Left colon (tissue), 2 donors: ENCODE measurements around the gene CACNA1E. TPM values are rescaled to one million over a fixed set of nuclear protein-coding genes. Genes with fewer than 3 reads are reported as not detected.

Experiments used
- ATAC-seq: fragments of 200-7000 bp; cut with Tn5 transposase; one replicate; pipeline ENCODE4 v1.9.1; 2020; ENCODE audit warnings: mild to moderate bottlenecking, moderate library complexity
- DNase-seq, 2 donors: peaks; one replicate each; pipeline ENCODE4 v3.0.0-alpha.2; 2020
- intact Hi-C, 2 donors: fragments of 100-400 bp; cut with DNase I in 1 of 2; cut with micrococcal nuclease in 1 of 2; formaldehyde crosslinking; loops; one replicate each; pipeline versions ENCODE4 v1.11.2 to v1.14.0; 2022; cut with DNase I, micrococcal nuclease
- long read RNA-seq: library from polyadenylated mRNA; unstranded; transcript quantifications from one replicate; pipeline ENCODE4 v2.0.0, GENCODE V29; 2021
- total RNA-seq, 2 donors: library from RNA; stranded (reverse); fragmentation: NEBNext Ultra II Directional; extraction: Animal tissue kit (Norgen Biotek cat#: 25700); gene quantifications; one replicate each; pipeline ENCODE4 v1.2.1, GENCODE V29; 2021
- donor health status: DM: no; HTN: no; CAD: no.
- donor health status: DM: yes; HTN: yes; CAD: no.

Gene CACNA1E
- total RNA-seq = under 1 TPM; 0.18 to 0.25 TPM
- long read RNA-seq = 0 reads

DNA sequence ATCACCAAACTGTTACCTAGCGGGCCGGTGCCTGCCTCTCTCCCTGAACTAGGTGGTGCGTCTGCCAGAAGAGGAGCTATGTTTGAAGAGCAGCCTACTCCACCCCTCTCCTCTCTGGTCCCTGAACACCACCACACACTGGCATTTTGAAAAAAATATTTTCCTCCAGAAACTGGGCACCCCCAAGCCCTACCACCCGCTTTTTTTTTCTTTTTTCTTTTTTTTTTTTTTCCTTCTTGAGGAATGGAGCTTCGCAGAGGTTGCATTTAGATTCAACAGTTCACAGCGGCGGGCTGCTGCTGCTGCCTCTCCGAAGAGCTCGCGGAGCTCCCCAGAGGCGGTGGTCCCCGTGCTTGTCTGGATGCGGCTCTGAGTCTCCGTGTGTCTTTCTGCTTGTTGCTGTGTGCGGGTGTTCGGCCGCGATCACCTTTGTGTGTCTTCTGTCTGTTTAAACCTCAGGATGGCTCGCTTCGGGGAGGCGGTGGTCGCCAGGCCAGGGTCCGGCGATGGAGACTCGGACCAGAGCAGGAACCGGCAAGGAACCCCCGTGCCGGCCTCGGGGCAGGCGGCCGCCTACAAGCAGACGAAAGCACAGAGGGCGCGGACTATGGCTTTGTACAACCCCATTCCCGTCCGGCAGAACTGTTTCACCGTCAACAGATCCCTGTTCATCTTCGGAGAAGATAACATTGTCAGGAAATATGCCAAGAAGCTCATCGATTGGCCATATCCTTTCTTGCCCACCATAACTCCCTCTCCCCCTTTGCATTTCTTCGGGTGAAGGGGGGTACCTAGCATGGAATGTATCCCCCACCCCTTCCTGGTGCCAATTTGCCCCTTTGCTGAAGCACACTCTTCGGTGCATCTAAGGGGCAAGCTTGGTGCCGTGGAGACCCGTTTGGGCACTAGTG is at the start of gene CACNA1E:
Gene CACNA1E (plus strand): TSS at position 233 of the 911 bp plus-strand sequence. CDS start 228 bp downstream, at position 461.
- intact Hi-C loops = no loop called here
- DNase-seq = no peak
- no peak for ATAC-seq

DNA sequence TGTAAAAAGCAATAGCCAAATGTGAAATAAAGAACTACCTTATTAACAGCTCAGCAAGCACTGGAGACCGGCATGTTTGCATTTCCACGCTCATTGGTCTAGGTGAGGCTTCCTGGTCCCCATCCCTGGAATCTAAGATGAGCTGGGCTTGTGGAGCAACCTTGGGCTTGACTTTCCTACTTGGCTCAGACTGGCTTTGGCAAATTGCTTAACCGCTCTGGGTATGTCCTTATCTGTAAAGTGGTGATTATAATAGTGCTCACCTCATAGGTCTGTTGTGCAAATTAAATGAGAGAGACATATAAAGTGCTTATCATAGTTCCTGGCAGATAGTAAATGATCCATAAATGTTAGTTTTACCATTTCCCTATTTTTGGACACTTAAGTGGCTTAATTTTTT is 49.4 kb upstream of the CACNA1E start:
- ATAC-seq = no peak
- no peak for DNase-seq
- intact Hi-C loops = no loop called here

GRCh38 chr1:181438013-181438412 is 45.3 kb upstream of the CACNA1E start:
- intact Hi-C loops = no loop called here
- no peak for ATAC-seq
- no peak for DNase-seq

GRCh38 chr1:181440510-181440909 is 42.8 kb upstream of the CACNA1E start:
- DNase-seq (no peak), ATAC-seq (no peak)
- intact Hi-C loops = no loop called here

- intact Hi-C loops = no loop called here
- DNase-seq (no peak), ATAC-seq (peak; percentile 14)
Measured at GRCh38 chr1:181442181-181442525, 41.2 kb upstream of the CACNA1E start.

DNA sequence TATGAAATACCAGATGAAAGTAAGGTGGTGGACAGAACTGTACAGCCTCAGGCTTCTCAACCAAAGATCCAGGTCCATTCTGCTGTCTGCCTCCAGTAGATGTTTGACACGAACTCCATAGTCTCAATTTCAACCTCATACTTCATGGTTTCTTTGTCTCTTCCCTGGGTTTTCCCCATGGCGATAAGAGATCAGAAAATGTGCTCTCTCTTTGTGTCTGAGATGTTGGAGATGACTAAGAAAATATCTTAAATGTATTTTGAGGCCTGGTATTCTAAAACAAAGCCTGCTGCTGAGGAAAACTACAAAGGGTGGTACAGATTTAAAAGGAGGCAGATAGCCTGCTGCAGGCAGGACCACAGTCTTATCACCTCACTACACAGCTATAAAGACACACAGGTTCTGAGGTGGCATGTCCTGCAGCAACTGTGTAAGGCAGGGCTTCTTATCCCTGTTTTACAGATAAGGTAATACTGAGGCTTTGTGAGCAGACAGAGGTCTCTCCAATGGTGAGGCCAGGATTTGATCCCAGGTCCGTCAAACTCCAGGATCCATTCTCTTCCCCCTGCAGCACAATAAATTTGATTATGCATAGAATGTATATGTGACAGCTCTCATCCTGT is 40.0 kb upstream of the CACNA1E start:
- intact Hi-C loops = no loop called here
- DNase-seq = no peak
- no peak for ATAC-seq

GRCh38 chr1:181445436-181445835 is 37.9 kb upstream of the CACNA1E start:
- ATAC-seq = no peak
- no peak for DNase-seq
- intact Hi-C loops = no loop called here

GRCh38 chr1:181448461-181448860 is 34.9 kb upstream of the CACNA1E start:
- no peak for DNase-seq
- intact Hi-C loops = no loop called here
- no peak for ATAC-seq

DNA sequence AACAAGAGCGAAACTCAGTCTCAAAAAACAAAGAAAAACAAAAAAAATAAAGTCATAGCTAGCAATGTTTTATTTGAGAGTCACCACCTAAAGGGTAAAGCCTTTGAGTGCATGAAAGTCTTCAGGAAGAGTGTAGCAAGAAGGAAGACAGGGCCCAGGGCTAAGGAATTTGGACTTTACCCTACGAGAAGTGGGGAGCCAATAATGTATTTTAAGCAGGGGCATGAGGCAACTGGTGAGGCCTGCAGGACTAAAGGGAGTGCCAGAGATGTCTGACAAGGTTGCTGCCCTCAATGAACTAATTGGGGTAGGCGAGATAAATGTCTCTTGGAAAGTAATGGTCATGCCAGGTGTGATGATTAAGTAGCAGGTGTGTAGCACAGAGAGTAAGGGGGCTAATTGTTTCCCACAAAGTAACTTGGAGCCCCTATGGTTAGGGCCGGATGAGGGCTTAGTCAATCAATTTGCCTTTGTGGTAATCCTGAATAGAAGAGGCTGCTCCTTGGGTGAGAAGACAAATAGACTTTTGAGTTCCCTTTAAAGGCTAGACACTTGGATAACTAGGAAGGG is 31.6 kb upstream of the CACNA1E start:
- intact Hi-C loops = no loop called here
- ATAC-seq (no peak), DNase-seq (no peak)

DNA sequence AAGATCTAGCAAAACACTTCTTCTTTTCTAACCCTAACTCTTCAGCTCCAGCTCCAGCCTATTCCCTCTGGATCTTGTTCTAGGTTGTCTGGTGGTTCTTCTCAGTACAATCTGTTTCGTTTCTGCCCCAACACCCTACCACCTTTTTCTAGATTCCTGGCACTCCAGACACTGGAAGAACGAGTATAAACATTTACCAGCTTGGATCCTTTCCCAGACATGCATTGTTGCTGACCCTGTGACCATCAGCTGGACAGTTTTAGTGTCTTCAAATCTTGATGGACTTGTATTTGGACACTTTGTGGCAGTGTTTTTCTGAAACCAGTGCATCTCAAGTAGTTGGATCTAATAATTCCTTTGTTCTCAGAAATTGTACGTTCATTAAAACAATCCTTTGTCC is 30.6 kb upstream of the CACNA1E start:
- no peak for ATAC-seq
- intact Hi-C loops = no loop called here
- DNase-seq = no peak

DNA sequence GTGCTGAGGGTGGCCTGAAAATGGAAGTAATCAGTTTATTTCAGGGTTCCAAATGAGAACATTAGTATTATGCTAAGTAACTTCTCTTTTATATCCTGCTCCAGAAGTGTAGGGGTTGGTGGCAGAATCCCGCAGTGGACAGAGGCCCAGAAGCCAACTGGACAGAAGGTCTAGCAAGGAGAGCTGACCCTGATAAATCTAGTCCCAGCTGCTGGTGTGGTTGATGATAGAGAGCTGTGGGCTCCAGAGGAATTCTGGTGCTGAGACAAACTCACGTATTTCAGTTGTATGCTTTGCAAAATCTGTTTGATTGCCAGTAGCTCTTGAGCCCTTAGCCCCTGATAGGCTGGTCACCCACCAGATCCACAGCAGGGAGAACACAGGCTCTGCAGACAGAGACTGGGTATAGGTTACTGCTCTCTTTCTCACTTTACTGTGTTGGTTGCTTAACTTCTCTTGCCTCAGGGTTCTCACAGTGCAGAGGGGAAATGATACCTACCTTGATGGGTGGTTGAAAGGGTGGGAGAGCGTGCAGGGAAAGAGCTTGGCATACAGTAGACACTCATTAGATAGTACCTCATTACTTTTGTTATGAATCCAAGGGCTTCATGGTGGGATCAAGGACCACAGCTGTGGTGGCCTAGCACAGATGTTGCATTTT is 29.6 kb upstream of the CACNA1E start:
- intact Hi-C loops = no loop called here
- ATAC-seq (no peak), DNase-seq (no peak)

DNA sequence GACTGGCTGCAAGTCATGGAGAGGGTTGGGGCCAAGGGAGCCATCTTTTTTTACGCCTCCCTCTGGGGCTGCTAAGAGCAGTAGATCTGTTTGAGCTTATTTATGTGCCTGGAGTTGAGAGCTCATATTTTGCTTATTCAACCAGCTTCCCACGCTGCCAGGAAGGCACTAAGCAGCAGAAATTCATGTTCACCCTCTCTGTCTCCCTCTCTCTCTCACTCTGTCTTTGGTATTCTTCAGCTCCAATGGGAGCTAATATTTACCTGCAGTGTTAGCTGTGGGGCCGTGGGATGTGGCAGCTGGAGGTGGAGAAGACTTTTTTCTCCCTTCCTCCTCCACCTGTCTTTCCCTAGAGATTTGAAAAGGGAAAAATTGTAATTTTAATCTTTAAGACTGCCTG is 26.8 kb upstream of the CACNA1E start:
- no peak for DNase-seq
- no peak for ATAC-seq
- intact Hi-C loops = no loop called here

DNA sequence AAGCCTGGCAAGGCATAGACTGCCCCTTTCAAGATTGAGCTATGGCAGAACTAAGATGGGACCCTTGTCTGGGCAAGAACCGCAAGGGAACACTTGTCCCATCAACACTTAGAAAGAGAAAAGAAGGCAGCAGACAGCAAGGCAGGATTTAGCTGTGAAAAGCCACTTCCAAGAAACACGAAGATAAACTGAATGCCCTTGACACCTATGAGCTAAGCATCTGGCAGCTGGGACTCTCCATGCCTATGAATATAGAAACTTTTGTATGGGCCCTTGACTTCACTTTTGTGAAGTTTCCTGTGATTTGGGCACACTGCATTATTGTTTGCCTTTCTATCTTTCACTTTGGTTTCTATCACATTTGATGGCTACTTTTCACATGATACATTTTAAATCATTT is 24.9 kb upstream of the CACNA1E start:
- intact Hi-C loops = no loop called here
- DNase-seq = no peak
- no peak for ATAC-seq

- intact Hi-C loops = no loop called here
- DNase-seq (no peak), ATAC-seq (no peak)
Measured at GRCh38 chr1:181459067-181459466, 24.2 kb upstream of the CACNA1E start.

GRCh38 chr1:181469829-181470228 is 13.5 kb upstream of the CACNA1E start:
- ATAC-seq (no peak), DNase-seq (no peak)
- intact Hi-C loops = no loop called here

DNA sequence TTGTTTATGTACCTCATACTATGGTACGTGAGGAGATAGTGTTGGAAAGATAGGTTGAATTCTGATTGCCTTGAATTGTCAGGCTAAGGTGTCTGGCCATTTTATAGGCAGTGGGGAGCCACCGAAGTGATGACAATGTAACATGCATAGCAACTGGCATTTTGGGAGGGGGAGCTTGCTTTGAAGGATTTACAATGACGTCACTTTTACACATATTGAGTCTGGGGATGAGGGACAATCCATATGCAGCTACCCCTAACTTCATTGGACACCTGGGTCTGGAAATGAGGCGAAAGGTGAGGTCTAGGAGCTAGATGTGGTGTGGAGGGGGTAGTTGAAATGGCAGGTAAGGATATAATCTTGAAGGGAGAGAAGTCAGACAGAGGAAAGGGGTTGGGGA is 7.7 kb upstream of the CACNA1E start:
- ATAC-seq = no peak
- DNase-seq = no peak
- intact Hi-C loops = loop anchor here in 1 of 2 donors (5.0 kb wide), 2 partner anchors 202 to 462 kb away; no protein-coding TSS in a partner anchor

DNA sequence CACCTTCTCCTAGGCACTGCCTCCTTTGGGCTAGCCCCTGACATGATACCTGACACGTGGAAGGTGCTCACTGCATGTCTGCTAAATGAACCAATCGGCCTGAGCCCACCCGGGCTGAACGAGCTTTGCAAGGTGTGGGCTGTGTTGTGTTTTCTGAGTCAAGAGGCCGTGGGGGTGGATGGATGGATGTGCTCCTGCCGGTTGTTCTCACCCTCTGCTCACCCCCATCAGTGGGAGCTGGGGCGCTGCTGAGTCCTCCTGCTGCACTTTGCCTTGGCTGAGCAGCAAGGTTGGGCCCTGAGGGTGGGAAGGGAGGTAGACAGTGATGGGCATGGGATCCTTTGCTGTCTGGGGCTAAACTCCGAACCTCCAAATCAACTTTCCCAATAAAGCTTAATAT is 6.7 kb upstream of the CACNA1E start:
- no peak for ATAC-seq
- intact Hi-C loops = loop anchor here in 1 of 2 donors (5.0 kb wide), 2 partner anchors 201 to 461 kb away; no protein-coding TSS in a partner anchor
- no peak for DNase-seq

DNA sequence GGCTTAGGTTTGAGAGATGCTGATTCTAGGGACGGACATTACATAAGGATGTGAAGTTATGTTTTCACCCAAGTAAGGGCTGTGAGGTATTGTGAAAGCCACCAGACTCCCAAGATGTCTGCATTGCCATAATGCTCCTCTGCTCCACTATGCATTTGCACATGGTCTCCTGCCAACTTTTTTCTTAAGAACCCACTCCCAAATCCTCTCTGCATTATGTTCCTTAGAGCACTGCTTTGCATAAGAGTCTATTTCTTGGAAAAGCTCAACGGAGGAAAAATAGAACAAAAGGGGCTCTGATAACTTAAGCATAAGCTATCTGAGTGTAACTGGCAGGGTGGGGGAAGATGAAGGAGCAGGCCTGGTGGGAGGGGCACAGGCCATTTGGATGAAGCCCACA is 5.0 kb upstream of the CACNA1E start:
- DNase-seq (no peak), ATAC-seq (no peak)
- intact Hi-C loops = loop anchor here in 1 of 2 donors (5.0 kb wide), 2 partner anchors 199 to 459 kb away; no protein-coding TSS in a partner anchor

DNA sequence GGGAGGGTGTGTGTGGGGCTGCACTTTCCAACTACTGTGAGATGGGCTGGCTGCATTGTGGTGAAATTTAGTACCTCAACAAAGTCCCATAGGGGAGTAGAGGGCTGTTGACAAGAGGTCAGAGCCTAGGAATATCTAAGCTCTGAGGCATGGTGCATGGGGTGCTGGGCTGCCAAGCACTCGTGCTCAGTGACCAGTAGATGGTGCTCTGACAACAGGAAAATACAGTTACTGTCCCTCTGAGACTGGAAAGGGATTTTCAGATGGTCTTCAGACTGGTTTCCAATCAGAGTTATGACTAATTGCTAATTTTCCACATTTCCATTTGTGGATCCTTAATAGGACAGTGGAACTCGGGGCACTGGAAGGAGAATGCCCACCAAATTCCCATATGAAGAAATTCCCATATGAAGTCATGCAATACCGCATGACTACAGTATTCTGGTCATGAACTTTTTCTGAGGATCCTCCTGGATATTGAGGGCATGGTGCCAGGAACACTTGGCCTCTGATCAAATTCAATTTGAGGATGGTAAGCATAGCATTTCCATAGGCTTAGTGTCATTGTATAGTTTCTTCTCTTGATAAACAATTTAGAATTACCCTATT is 4.1 kb upstream of the CACNA1E start:
- ATAC-seq (peak; percentile 81), DNase-seq (peak in 1 of 2 donors; percentile 31)
- intact Hi-C loops = loop anchor here in 1 of 2 donors (5.0 kb wide), 2 partner anchors 198 to 458 kb away; no protein-coding TSS in a partner anchor
